Activated CD4-positive, alpha-beta T cell treated with anti-CD3 and anti-CD28 coated beads, Interleukin-10, Interleukin-2, amounts not matched to agents 100 ng/mL and 50 ng/mL, durations not matched to agents 16 hours and 8 hours (primary cell): Measurements from ENCODE around the gene HACL1.
"Not testable (repeated sequence)": the region's sequence is repeated elsewhere in the genome, so short reads cannot be mapped to it uniquely, and the experiment has no call there.

Source experiments
- DNase-seq: peaks from one replicate; pipeline ENCODE4 v3.0.0-alpha.2; 2020

The HACL1 gene

GRCh38 chr3:15578289-15578867, 23.0 kb downstream of the HACL1 start:
- no peak for DNase-seq

- DNase-seq = no peak
Observed at GRCh38 chr3:15576475-15576874, 24.9 kb downstream of the HACL1 start.

DNA sequence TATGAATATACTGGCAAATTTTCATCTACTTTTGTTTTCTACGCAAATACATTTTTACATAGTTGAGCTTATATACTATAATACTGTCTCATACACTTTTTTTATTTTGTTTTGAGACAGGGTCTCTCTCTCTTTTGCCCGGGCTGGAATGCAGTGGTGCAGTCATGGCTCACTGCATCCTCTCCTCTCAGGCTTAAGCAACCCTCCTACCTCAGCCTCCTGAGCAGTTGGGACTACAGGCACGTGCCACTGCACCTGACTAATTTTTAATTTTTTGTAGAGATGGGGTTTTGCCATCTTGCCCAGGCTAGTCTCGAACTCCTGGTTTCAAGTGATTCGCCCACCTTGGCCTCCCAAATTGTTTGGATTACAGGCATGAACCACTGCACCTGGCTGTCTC, 25.9 kb downstream of the HACL1 start:
- DNase-seq = no peak

DNA sequence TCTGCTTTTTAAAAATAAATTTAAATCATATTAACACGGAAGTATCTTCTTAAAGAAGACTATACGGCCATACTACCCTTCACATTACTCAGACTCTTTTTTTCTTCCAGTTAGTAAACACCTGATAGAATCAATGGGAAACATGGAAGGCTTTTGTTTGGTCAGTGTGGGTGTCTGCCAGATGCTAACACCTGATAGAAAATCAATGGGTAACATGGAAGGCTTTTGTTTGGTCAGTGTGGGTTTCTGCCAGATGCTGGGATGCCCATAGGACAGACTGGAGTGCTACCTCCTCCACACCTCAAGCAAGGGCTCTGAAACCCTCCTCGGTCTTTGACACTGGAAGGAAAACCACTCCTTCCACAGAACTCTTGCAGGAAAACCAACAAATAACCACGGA, 29.2 kb downstream of the HACL1 start:
- DNase-seq = no peak

DNA sequence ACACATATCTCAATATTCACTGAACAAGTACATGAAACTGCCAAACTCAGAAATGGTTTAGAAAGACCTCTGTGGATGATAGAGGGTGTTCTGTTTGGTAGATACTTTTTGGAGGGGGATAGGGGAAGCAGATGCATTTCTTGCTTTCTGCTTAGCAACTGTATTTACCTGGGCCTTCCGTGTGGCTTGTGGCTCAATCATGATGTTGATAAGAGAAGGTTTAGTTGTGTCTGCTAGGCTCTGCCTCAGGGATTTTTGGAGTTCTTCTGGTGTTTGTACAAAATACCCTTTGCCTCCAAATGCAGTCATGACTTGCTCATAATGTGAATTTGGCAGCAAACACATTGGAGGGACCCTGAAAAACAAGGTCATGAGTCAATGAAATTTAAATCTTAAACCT, 38.2 kb downstream of the HACL1 start:
- DNase-seq = no peak

GRCh38 chr3:15562560-15562959, 38.8 kb downstream of the HACL1 start:
- no peak for DNase-seq

- no peak for DNase-seq
Observed at GRCh38 chr3:15558581-15558980, 42.8 kb downstream of the HACL1 start.

DNA sequence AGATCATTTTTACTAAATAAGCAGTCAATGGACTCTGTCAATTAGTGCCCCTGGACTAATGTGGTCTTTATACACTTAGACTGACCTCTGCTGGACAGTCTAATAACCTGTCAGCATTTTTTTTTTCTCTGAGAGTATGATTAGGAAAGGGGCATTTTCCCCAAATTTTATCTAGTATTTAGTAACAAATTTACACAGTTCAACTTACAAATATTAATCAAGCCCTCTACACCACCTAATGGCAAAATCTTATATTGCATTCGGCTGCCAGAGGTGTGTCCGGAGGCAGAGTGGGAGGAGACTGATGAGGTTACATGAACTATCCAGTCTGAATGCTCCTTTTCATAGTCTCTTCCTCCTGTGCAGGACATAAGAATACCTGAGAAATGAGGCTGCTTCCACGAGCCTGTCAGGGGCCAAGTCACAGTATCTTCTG, 43.8 kb downstream of the HACL1 start:
- DNase-seq = peak; percentile 79

GRCh38 chr3:15556512-15556911, 44.9 kb downstream of the HACL1 start:
- peak; percentile 40 for DNase-seq

DNA sequence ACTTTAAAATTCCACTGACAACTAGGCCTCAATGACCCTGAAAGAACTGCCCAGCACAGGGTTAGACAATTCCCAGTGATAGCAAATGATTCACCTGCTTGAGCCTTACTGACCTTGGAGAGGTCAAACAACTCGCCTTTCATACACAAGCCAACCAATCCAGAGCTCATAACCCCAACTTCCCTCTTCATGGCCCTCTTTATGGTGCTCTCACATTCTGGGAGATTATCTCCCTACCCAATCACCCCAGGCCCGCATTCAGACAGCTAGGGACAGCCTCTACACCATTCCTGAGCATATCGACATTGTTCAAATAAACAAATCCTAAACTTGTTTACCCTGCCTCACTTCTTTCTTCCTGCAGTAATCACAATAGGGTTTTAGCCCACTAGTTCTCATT, 47.6 kb downstream of the HACL1 start:
- no peak for DNase-seq

- no peak for DNase-seq
Observed at GRCh38 chr3:15551902-15552301, 49.5 kb downstream of the HACL1 start.

DNA sequence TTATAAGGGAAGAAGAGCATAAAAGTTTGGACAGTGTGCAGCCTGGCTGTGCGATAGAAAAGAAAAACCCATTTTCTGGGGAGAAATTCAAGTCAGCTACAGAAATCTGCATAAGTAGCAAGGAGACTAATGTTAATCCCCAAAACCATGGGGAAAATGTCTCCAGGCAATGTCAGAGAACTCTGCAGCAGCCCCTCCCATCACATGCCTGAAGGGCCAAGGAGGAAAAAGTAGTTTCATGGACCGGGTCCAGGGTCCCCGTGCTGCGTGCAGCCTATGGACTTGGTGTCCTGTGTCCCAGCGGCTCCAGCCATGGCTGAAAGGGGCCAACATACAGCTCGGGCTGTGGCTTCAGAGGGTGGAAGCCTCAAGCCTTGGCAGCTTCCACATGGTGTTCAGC, 51.5 kb downstream of the HACL1 start:
- no peak for DNase-seq

GRCh38 chr3:15542614-15543013, 58.8 kb downstream of the HACL1 start:
- no peak for DNase-seq

- no peak for DNase-seq
Observed at GRCh38 chr3:15541371-15541770, 60.0 kb downstream of the HACL1 start.

- DNase-seq = no peak
Observed at GRCh38 chr3:15539066-15539465, 62.3 kb downstream of the HACL1 start.

GRCh38 chr3:15538345-15538744, 63.0 kb downstream of the HACL1 start:
- DNase-seq = peak; percentile 14

GRCh38 chr3:15536856-15537255, 64.5 kb downstream of the HACL1 start:
- peak; percentile 26 for DNase-seq

DNA sequence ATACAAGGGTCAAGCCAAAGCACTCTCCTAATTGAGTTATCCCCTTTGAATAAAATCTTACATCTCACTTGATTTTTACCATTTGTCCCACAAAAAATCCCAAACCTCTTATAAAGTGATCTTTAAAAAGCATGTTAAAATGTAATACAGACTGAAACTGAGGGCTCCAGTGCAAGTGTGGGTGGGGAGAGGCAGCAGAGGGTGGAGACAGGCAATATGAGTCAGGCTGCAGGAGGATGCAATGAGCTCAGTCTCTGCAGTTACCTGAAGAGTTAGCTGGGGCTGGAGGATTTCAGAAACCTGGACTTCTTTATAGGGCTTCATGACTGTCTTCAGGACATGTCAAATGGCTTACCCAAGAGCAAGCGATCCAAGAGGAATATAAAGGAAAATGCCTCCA, 65.6 kb downstream of the HACL1 start:
- peak; percentile 69 for DNase-seq

- not testable (repeated sequence) for DNase-seq
Observed at GRCh38 chr3:15532614-15533013, 68.8 kb downstream of the HACL1 start.

- no peak for DNase-seq
Observed at GRCh38 chr3:15531346-15531745, 70.0 kb downstream of the HACL1 start.

- DNase-seq = no peak
Observed at GRCh38 chr3:15528854-15529537, 72.4 kb downstream of the HACL1 start.

- no peak for DNase-seq
Observed at GRCh38 chr3:15527031-15527459, 74.3 kb downstream of the HACL1 start.

- DNase-seq = no peak
Observed at GRCh38 chr3:15525790-15526189, 75.6 kb downstream of the HACL1 start.

DNA sequence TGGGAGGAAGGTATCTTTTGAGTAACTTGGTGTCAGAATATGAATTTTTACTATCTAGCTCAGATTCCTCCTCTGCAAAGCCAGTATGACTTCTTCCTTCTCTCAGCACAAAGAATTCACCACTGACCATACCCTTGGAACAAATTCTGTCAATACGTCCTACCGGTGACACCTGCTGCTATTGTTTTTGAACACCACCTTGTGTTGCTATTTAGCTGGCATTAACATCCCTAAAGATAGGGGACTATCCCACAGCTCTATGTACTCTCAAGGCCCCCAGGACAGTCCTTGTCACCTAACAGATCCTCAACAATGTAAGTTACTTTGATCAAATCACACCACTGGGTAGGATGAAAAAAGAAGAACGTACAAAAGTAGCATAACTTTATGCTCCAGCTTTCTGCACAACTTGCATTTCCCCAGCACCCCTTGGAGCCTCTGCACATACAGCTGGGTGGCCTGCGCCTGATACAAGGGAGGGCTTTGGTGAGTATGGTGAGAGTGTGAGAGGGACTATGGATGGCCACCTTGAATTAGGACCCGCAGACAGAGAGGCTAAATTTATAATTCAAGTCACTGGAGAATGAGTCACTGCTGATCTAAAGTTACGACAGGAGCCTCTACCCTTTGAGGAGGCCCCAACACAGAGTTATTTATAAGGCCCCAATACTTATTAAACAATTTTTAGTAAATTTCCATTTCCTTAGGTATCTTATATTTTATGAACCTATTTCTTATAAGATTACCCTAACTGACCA, 77.5 kb downstream of the HACL1 start:
- DNase-seq = no peak
